Hematopoietic multipotent progenitor cell treated with erythropoietin and hydrocortisone succinate and interleukin-3 and kit ligand, for 15 days (in vitro differentiated cells): ENCODE data around the gene TMEM271.

Source experiments
- DNase-seq: peaks from one replicate; pipeline ENCODE4 v3.0.0-alpha.2; 2015; ENCODE audit warnings: low spot score

The TMEM271 gene

GRCh38 chr4:576245-576821 lies at the start of gene TMEM271:
Gene TMEM271 (minus strand): TSS chr4:576295. CDS start chr4:576062, 233 bp downstream.
- DNase-seq = no peak

GRCh38 chr4:625631-626161 lies 49.6 kb upstream of the TMEM271 start:
- DNase-seq = no peak

- no peak for DNase-seq
Observed at GRCh38 chr4:624705-625590, 48.9 kb upstream of the TMEM271 start, which contains the start of gene PDE6B. Gene PDE6B (plus strand): TSS chr4:625573. CDS start chr4:625627, 54 bp downstream.

GRCh38 chr4:623914-624566 lies 47.9 kb upstream of the TMEM271 start:
- no peak for DNase-seq

- DNase-seq = no peak
Observed at GRCh38 chr4:622996-623913, 47.2 kb upstream of the TMEM271 start.

GRCh38 chr4:622071-622995 lies 46.2 kb upstream of the TMEM271 start:
- DNase-seq = no peak

GRCh38 chr4:621296-622070 lies 45.4 kb upstream of the TMEM271 start:
- DNase-seq = no peak

GRCh38 chr4:620851-621261 lies 44.8 kb upstream of the TMEM271 start:
- no peak for DNase-seq

GRCh38 chr4:620201-620600 lies 44.1 kb upstream of the TMEM271 start:
- no peak for DNase-seq

- no peak for DNase-seq
Observed at GRCh38 chr4:617644-618641, 41.8 kb upstream of the TMEM271 start.

GRCh38 chr4:616911-617643 lies 41.0 kb upstream of the TMEM271 start:
- no peak for DNase-seq

- no peak for DNase-seq
Observed at GRCh38 chr4:616091-616490, 40.0 kb upstream of the TMEM271 start.

GRCh38 chr4:613126-613525 lies 37.0 kb upstream of the TMEM271 start:
- no peak for DNase-seq

- DNase-seq = no peak
Observed at GRCh38 chr4:612749-613125, 36.6 kb upstream of the TMEM271 start.

- no peak for DNase-seq
Observed at GRCh38 chr4:612052-612748, 36.1 kb upstream of the TMEM271 start.

GRCh38 chr4:610411-611261 lies 34.5 kb upstream of the TMEM271 start:
- DNase-seq = no peak
